ENCODE results near the gene KRT77. TPM values are rescaled to one million over a fixed set of nuclear protein-coding genes. Genes with fewer than 3 reads are reported as not detected.

Gene KRT77
- total and polyA plus RNA-seq, 10 of the 15 experiments (the other 5 are each of a cell fraction or from before 2014, with no cell fraction given), result not detected

DNA sequence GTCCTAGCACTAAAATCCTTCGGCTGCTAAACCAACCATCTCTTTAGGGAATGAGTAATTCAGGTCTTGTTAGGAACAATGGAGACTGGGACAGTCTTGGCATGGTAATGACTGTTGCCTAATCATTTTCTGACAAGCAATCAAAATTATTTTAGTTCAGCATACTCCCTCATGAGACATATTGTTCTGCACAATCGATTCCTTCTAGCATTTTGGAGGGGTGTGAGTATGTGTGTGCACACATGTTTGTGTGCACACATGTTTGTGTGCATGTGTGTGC lies 21.0 kb downstream of the KRT77 start:
- in situ Hi-C loops (cut with MboI) (no loop called here), intact Hi-C loops (cut with micrococcal nuclease; ENCODE audit: unreplicated experiment) (no loop called here)
- peaks cover 1 to 5% of the 10 kb centered on the region in 2 experiments for H3K27me3 ChIP-seq (replicated peaks in 1 of 2; ENCODE audit: control insufficient read depth in 2 of 2, insufficient read depth in 2 of 2, low read length in 1 of 2)
- DNase-seq (ENCODE audit: low read depth, low spot score) (no peak), FAIRE-seq (no peak), ATAC-seq (no peak)
- no peak overlapping the region for H3K9ac ChIP-seq (ENCODE audit: control insufficient read depth, insufficient read depth, low read length)
- H3K4me2 ChIP-seq (ENCODE audit: control insufficient read depth, insufficient read depth), result no peak overlapping the region
- H3K79me2 ChIP-seq (ENCODE audit: control insufficient read depth, insufficient read depth, low read length), result no peaks in the 10 kb centered on the region
- ChIA-PET SMC1A (ENCODE audit: uncharacterized antibody, unreplicated experiment) (interaction anchor here (0.7 kb wide), 1 partner anchor 10 kb away, joined by 3 read pairs; no protein-coding TSS in a partner anchor), CTCF (no interaction called here), POLR2A (no interaction called here), RAD21 (ENCODE audit: unreplicated experiment) (no interaction called here)
- 38% methylated on average over 2 of the region's 2 CpGs for WGBS (ENCODE audit: insufficient coverage, insufficient replicate concordance, low lambda C conversion rate, missing lambda C conversion rate)
- no peaks in the 10 kb centered on the region for H3K36me3 ChIP-seq (ENCODE audit: control insufficient read depth in 2 of 2, insufficient read depth in 2 of 2, low read length in 1 of 2)
- no peaks in the 10 kb centered on the region for H3K4me1 ChIP-seq (ENCODE audit: control insufficient read depth, insufficient read depth, low read length)
- no peak overlapping the region for H3K4me3 ChIP-seq
- no peak overlapping the region for H2AFZ ChIP-seq (ENCODE audit: control insufficient read depth, low read depth, low read length)
- no peaks in the 10 kb centered on the region for H3K9me3 ChIP-seq (replicated peaks; ENCODE audit: control insufficient read depth, insufficient read depth, low read length)
- TF ChIP-seq RELA (IDR thresholded peaks at IDR 0.05; ENCODE audit: borderline replicate concordance, partially characterized antibody), result no peak
- TF ChIP-seq, protein P1, sequence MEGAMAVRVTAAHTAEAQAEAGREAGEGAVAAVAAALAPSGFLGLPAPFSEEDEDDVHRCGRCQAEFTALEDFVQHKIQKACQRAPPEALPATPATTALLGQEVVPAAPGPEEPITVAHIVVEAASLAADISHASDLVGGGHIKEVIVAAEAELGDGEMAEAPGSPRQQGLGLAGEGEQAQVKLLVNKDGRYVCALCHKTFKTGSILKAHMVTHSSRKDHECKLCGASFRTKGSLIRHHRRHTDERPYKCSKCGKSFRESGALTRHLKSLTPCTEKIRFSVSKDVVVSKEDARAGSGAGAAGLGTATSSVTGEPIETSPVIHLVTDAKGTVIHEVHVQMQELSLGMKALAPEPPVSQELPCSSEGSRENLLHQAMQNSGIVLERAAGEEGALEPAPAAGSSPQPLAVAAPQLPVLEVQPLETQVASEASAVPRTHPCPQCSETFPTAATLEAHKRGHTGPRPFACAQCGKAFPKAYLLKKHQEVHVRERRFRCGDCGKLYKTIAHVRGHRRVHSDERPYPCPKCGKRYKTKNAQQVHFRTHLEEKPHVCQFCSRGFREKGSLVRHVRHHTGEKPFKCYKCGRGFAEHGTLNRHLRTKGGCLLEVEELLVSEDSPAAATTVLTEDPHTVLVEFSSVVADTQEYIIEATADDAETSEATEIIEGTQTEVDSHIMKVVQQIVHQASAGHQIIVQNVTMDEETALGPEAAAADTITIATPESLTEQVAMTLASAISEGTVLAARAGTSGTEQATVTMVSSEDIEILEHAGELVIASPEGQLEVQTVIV (IDR thresholded peaks at IDR 0.05; ENCODE audit: borderline replicate concordance, partially characterized antibody), result no peak
- no peak for TF ChIP-seq SMC3 (IDR thresholded peaks at IDR 0.05; ENCODE audit: borderline replicate concordance, low read length)
- no peak for TF ChIP-seq CHD2 (IDR thresholded peaks at IDR 0.05; ENCODE audit: borderline replicate concordance, low read depth, low read length)
- no peak for TF ChIP-seq MYC (IDR thresholded peaks at IDR 0.05; ENCODE audit: insufficient read depth, insufficient read length, insufficient replicate concordance, low read length, severe bottlenecking)
- no peak for TF ChIP-seq RUNX3 (IDR thresholded peaks at IDR 0.05; ENCODE audit: low read length)
- TF ChIP-seq, protein P2, sequence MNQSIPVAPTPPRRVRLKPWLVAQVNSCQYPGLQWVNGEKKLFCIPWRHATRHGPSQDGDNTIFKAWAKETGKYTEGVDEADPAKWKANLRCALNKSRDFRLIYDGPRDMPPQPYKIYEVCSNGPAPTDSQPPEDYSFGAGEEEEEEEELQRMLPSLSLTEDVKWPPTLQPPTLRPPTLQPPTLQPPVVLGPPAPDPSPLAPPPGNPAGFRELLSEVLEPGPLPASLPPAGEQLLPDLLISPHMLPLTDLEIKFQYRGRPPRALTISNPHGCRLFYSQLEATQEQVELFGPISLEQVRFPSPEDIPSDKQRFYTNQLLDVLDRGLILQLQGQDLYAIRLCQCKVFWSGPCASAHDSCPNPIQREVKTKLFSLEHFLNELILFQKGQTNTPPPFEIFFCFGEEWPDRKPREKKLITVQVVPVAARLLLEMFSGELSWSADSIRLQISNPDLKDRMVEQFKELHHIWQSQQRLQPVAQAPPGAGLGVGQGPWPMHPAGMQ (IDR thresholded peaks at IDR 0.05; ENCODE audit: borderline replicate concordance), result no peak
- TF ChIP-seq FOXM1 (IDR thresholded peaks at IDR 0.05; ENCODE audit: low read depth, low read length), result no peak
- TF ChIP-seq HDAC6 (IDR thresholded peaks at IDR 0.05; ENCODE audit: unreplicated experiment), result no peak
- TF ChIP-seq POU2F2 (IDR thresholded peaks at IDR 0.05; ENCODE audit: borderline replicate concordance, low read depth, low read length), result no peak
- no peak for TF ChIP-seq BCL11A (IDR thresholded peaks at IDR 0.05; ENCODE audit: low read depth, low read length)
- TF ChIP-seq PML (IDR thresholded peaks at IDR 0.05; ENCODE audit: low read length), result no peak
- TF ChIP-seq ZNF622 (IDR thresholded peaks at IDR 0.05), result no peak
- no peak for TF ChIP-seq POLR2A (IDR thresholded peaks at IDR 0.05; ENCODE audit: low read depth, low read length)
- TF ChIP-seq TBL1XR1 (IDR thresholded peaks at IDR 0.05; ENCODE audit: low read depth, low read length), result no peak
- TF ChIP-seq, protein P3, sequence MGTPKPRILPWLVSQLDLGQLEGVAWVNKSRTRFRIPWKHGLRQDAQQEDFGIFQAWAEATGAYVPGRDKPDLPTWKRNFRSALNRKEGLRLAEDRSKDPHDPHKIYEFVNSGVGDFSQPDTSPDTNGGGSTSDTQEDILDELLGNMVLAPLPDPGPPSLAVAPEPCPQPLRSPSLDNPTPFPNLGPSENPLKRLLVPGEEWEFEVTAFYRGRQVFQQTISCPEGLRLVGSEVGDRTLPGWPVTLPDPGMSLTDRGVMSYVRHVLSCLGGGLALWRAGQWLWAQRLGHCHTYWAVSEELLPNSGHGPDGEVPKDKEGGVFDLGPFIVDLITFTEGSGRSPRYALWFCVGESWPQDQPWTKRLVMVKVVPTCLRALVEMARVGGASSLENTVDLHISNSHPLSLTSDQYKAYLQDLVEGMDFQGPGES (IDR thresholded peaks at IDR 0.05), result no peak
- TF ChIP-seq, protein P4, sequence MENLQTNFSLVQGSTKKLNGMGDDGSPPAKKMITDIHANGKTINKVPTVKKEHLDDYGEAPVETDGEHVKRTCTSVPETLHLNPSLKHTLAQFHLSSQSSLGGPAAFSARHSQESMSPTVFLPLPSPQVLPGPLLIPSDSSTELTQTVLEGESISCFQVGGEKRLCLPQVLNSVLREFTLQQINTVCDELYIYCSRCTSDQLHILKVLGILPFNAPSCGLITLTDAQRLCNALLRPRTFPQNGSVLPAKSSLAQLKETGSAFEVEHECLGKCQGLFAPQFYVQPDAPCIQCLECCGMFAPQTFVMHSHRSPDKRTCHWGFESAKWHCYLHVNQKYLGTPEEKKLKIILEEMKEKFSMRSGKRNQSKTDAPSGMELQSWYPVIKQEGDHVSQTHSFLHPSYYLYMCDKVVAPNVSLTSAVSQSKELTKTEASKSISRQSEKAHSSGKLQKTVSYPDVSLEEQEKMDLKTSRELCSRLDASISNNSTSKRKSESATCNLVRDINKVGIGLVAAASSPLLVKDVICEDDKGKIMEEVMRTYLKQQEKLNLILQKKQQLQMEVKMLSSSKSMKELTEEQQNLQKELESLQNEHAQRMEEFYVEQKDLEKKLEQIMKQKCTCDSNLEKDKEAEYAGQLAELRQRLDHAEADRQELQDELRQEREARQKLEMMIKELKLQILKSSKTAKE (IDR thresholded peaks at IDR 0.05; ENCODE audit: low read depth, poor library complexity, severe bottlenecking), result no peak
- H3K27ac ChIP-seq (ENCODE audit: control insufficient read depth, insufficient read depth), result no peak overlapping the region
- H4K20me1 ChIP-seq (ENCODE audit: control insufficient read depth, insufficient read depth), result peaks cover 4% of the 10 kb centered on the region; the same call in 1 of the 2 replicates
- BruUV-seq (replicated peaks), result no TSS peak

All from GM12878 (cell line).